Spleen (tissue), 11 donors: ENCODE data around the gene CENPP. TPM values are rescaled to one million over a fixed set of nuclear protein-coding genes. Genes with fewer than 3 reads are reported as not detected.

ENCODE experiments used
- DNase-seq: peaks from one replicate; pipeline ENCODE4 v3.0.0-alpha.2; 2020
- H3K27ac ChIP-seq, 8 donors: fragments of 200-600 bp; sonication (generic) in 7 of 8; 1 replicate in 4 of 8; 2 replicates in 4 of 8; pipeline versions ENCODE4 v1.5.0 to v1.8.0; 2016 to 2021; ENCODE audit warnings: inconsistent platforms in 4 of 8, mild to moderate bottlenecking in 4 of 8, moderate library complexity in 1 of 8
- H3K27me3 ChIP-seq, 7 donors: fragments of 200-600 bp; sonication (generic) in 6 of 7; replicated peaks in 1 of 7; 1 replicate in 4 of 7; 2 replicates in 3 of 7; pipeline versions ENCODE4 v1.5.0 to v1.8.0; 2016 to 2021; ENCODE audit warnings: inconsistent platforms in 3 of 7, mild to moderate bottlenecking in 1 of 7
- H3K36me3 ChIP-seq, 6 donors: fragments of 200-600 bp; sonication (generic) in 5 of 6; 1 replicate in 4 of 6; 2 replicates in 2 of 6; pipeline versions ENCODE4 v1.5.0 to v1.8.0; 2016 to 2021; ENCODE audit warnings: inconsistent platforms in 2 of 6
- H3K4me1 ChIP-seq, 6 donors: fragments of 200-600 bp; sonication (generic) in 5 of 6; 1 replicate in 3 of 6; 2 replicates in 3 of 6; pipeline versions ENCODE4 v1.5.0 to v1.8.0; 2016 to 2021; ENCODE audit warnings: inconsistent platforms in 3 of 6
- H3K4me3 ChIP-seq, 8 donors: fragments of 200-600 bp; sonication (generic) in 7 of 8; 1 replicate in 4 of 8; 2 replicates in 4 of 8; pipeline versions ENCODE4 v1.5.0 to v1.8.0; 2016 to 2021; ENCODE audit warnings: inconsistent platforms in 4 of 8, mild to moderate bottlenecking in 4 of 8, moderate library complexity in 2 of 8
- H3K9me3 ChIP-seq, 8 donors: fragments of 200-600 bp; sonication (generic) in 7 of 8; 1 replicate in 4 of 8; 2 replicates in 4 of 8; pipeline versions ENCODE4 v1.5.0 to v1.8.0; 2016 to 2021; ENCODE audit warnings: inconsistent platforms in 4 of 8
- POLR2A ChIP-seq, 3 donors: fragments of 450-650 bp; IDR thresholded peaks; one replicate each; pipeline ENCODE4 v1.5.1; 2017; ENCODE audit warnings: antibody characterized with exemption in 3 of 3, mild to moderate bottlenecking in 1 of 3
- POLR2AphosphoS5 ChIP-seq, 3 donors: sonication (generic); formaldehyde crosslinking; IDR thresholded peaks; one replicate each; pipeline ENCODE4 v1.5.1; 2017; ENCODE audit warnings: antibody characterized with exemption in 3 of 3
- WGBS, 5 donors: extraction: QIAGEN DNeasy Blood & Tissue Kit in 3 of 5; methylation state at CpG; one replicate each; pipeline versions ENCODE4 v1.1.5 to v1.1.7; 2013 to 2018; 5-methylcytosine and 5-hydroxymethylcytosine counted together
- intact Hi-C: fragments of 100-400 bp; cut with DNase I; formaldehyde crosslinking; loops from one replicate; pipeline ENCODE4 v1.15.0; 2023; ENCODE audit warnings: low total_unique reads
- polyA plus RNA-seq, 3 donors: library from polyadenylated mRNA; stranded (reverse); fragments of 200-250 nt; gene quantifications; one replicate each; pipeline ENCODE4 v1.2.1, GENCODE V29; 2013
- total RNA-seq, 7 donors: library from RNA; depleted of rRNA in 3 of 7; stranded (reverse); fragments of >200 nt in 3 of 7; fragmentation: NEBNext Ultra II Directional in 4 of 7; extraction: Animal tissue kit (Norgen Biotek cat#: 25700) in 4 of 7; gene quantifications; one replicate each; pipeline versions ENCODE4 v1.1.0 to v1.2.1, GENCODE V29; 2016 to 2021
- TF ChIP-seq, protein P1 (sequence below), 11 experiments: fragments of 200-600 bp in 7 of 11; fragments of 450-650 bp in 4 of 11; sonication (generic) in 4 of 11; IDR thresholded peaks in 8 of 11; conservative IDR thresholded peaks in 3 of 11; 1 replicate in 7 of 11; 2 replicates in 4 of 11; pipeline versions ENCODE4 v1.4.0 to v1.8.0; 2016 to 2021; ENCODE audit warnings: antibody characterized with exemption in 11 of 11, inconsistent platforms in 4 of 11, mild to moderate bottlenecking in 1 of 11
- donor health status: healthy with polysubstance abuse.
- donor health status: DM: no; HTN: no; CAD: no; lungs with moderate emphysema.
- donor health status: DM: no; HTN: no; CAD: no.
- donor health status: Bipolar disorder and iron deficiency.
- donor health status: healthy.
- donor health status: DM: no; HTN: no; CAD: no.
- donor health status: DM: yes; HTN: yes; CAD: no.

Gene CENPP
- total and polyA plus RNA-seq, 10 donors = 1.7 to 15.8 (median 6.2) TPM

DNA sequence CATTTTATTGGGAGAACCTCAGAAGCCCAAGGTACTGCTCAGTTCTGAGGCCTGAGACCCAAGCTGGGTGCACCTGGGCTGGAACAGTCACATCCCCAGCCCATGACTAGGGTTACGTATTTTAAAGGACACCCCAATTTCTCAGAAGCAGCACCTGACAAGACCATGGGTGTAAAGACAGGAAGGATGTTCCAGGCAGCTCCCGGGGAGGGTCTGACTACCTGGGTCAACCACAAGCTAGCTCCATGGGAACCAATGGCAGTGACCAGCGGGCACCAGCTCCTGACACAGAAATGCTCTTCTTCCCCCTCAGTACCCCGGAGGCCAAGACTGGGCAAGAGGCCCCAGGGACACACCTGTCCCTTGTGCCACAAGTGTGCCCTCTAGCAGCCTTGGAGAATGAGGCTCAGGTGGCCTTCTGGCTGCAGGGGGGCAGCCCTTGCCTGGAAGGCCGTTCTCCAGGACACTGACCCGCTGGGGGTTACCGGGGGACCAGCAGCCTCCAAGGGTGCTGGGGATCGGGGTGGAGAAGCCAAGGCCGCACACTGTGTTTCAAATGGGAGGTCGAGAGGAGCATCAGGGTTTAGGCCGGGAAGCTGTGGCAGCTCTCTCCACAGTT is 291.6 kb downstream of the CENPP start:
- DNase-seq = no peak
- H3K4me1 ChIP-seq = no peaks in the 10 kb centered on the region
- peaks cover 3 to 100% (median 66%) of the 10 kb centered on the region in 6 donors for H3K36me3 ChIP-seq
- WGBS, 5 donors = 91 to 94% (median 92%) methylated on average over 9 to 11 of the region's 11 CpGs
- TF ChIP-seq, protein P1, sequence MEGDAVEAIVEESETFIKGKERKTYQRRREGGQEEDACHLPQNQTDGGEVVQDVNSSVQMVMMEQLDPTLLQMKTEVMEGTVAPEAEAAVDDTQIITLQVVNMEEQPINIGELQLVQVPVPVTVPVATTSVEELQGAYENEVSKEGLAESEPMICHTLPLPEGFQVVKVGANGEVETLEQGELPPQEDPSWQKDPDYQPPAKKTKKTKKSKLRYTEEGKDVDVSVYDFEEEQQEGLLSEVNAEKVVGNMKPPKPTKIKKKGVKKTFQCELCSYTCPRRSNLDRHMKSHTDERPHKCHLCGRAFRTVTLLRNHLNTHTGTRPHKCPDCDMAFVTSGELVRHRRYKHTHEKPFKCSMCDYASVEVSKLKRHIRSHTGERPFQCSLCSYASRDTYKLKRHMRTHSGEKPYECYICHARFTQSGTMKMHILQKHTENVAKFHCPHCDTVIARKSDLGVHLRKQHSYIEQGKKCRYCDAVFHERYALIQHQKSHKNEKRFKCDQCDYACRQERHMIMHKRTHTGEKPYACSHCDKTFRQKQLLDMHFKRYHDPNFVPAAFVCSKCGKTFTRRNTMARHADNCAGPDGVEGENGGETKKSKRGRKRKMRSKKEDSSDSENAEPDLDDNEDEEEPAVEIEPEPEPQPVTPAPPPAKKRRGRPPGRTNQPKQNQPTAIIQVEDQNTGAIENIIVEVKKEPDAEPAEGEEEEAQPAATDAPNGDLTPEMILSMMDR (IDR thresholded peaks at IDR 0.05 in 8 of 11, conservative IDR thresholded peaks at IDR 0.05 in 3 of 11) = no peak
- TF ChIP-seq POLR2AphosphoS5 (IDR thresholded peaks at IDR 0.05) (peak in 1 of 3 donors; percentile 27), POLR2A (IDR thresholded peaks at IDR 0.05) (no peak)
- intact Hi-C loops = no loop called here
- no peaks in the 10 kb centered on the region for H3K27me3 ChIP-seq
- peak overlapping the region in 5 of 8 donors; percentile 22 to 71 (median 60) for H3K27ac ChIP-seq
- H3K9me3 ChIP-seq = no peaks in the 10 kb centered on the region
- no peak overlapping the region for H3K4me3 ChIP-seq

DNA sequence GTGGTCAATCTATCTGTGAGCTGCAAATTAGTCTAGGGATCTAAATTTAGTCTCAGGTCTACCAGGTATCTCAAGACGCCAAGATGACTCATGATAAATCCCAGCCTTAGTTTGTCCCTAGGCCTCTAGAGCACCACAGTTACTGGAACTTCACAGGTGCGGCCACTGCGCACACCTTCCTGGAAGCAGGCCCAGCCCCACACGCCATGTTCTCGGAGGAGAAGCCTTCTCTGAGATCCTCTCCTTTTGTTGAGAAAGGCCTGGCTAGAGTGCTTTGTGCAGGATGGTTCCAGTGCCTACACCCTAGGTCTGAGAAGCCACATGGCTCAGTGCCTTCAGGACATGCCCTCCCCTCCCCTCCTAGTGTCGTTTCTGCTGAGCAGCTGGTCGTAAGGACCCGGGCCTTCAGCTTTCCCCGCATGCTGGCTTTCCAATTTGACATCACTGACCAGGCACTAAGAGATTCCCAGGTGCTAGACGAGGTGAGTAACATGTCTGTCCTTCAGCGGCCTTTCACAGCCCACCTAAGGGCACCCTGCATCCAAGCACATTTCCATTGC is 292.3 kb downstream of the CENPP start:
- WGBS, 5 donors = 90 to 94% (median 92%) methylated on average over 10 to 11 of the region's 11 CpGs
- H3K27me3 ChIP-seq = no peaks in the 10 kb centered on the region
- no peak for DNase-seq
- intact Hi-C loops = no loop called here
- TF ChIP-seq POLR2AphosphoS5 (IDR thresholded peaks at IDR 0.05) = no peak
- TF ChIP-seq, protein P1 (IDR thresholded peaks at IDR 0.05 in 8 of 11, conservative IDR thresholded peaks at IDR 0.05 in 3 of 11) = no peak
- TF ChIP-seq POLR2A (IDR thresholded peaks at IDR 0.05) = no peak
- peaks cover 3 to 100% (median 59%) of the 10 kb centered on the region in 6 donors for H3K36me3 ChIP-seq
- H3K4me1 ChIP-seq = no peaks in the 10 kb centered on the region
- H3K4me3 ChIP-seq = no peak overlapping the region
- H3K9me3 ChIP-seq = no peaks in the 10 kb centered on the region
- H3K27ac ChIP-seq = no peak overlapping the region

DNA sequence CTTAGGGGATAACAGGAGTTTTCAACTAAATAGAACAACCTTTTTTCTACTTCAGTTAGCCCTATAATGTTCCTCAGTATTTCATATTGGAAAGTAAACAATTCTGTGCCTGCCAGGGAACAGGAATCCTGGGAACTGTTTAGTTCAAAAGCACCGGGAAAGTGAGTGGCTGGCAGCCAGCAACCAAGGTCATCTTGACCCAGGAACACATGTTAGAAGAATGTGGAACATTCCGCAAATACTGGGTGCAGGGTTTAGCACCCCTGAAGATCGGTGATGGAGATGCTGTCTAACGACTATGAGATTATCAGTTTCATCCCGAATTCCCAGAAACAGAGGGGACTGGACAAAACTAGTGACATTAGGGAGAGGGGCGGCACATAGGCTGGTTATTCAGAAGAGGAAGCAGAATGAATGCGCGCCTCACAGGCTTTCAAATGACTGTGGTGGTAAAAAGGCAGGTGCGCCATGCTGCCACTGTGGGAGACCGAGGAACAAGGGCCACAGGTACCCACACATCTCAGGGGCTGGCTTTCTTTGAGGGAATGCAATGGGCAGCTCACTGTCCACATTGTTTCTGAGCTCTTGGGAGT is 293.0 kb downstream of the CENPP start:
- 87 to 92% (median 91%) methylated on average over 10 of the region's 10 CpGs for WGBS, 5 donors
- Histone ChIP-seq H3K9me3 (no peaks in the 10 kb centered on the region), H3K27ac (no peak overlapping the region), H3K36me3 (peaks cover 3 to 100% (median 54%) of the 10 kb centered on the region in 6 donors), H3K4me3 (no peak overlapping the region), H3K4me1 (no peaks in the 10 kb centered on the region), H3K27me3 (no peaks in the 10 kb centered on the region)
- intact Hi-C loops = no loop called here
- no peak for TF ChIP-seq POLR2AphosphoS5 (IDR thresholded peaks at IDR 0.05)
- TF ChIP-seq, protein P1 (IDR thresholded peaks at IDR 0.05 in 8 of 11, conservative IDR thresholded peaks at IDR 0.05 in 3 of 11) = no peak
- TF ChIP-seq POLR2A (IDR thresholded peaks at IDR 0.05) = no peak
- no peak for DNase-seq

DNA sequence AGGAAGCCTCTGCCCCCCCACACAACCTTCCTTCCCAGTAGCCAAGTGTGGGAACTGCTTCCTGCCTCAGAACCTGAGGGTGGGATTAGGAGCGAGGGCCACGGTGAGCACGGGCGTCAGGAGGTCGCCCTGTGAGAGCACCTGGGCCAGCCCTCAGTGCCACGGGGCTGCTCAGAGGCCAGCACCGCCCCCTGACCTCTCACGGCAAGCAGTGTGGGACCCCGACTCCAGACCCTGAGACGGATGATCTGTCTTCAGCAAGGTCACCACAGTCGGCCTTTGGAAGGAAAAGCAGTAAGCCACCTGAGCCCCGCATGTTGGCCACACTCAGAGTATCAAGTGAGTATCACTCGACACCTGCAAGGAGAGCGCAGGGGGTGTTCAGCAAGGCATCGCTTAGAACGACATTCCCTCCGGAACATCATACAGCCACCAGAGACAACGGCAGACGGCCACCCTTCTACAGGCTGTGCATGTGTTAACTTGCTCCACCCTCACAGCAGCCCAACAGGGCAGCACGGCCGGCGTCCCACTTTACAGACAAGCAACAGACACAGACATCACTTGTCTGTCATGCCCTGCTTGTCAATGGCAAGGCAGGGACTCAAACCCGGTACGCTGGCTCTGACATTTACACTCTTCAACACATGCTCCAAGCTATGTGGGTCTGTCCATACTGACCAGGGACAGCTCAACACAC is 294.0 kb downstream of the CENPP start:
- no peak for TF ChIP-seq POLR2A (IDR thresholded peaks at IDR 0.05)
- TF ChIP-seq POLR2AphosphoS5 (IDR thresholded peaks at IDR 0.05) = peak in 1 of 3 donors; percentile 32
- intact Hi-C loops = no loop called here
- DNase-seq = no peak

More for the DNA sequence above, 294.0 kb downstream of the CENPP start:
- Histone ChIP-seq H3K4me1 (no peaks in the 10 kb centered on the region), H3K36me3 (peaks cover 3 to 100% (median 53%) of the 10 kb centered on the region in 6 donors), H3K27me3 (no peaks in the 10 kb centered on the region), H3K27ac (no peak overlapping the region), H3K9me3 (no peaks in the 10 kb centered on the region), H3K4me3 (no peak overlapping the region)
- 83 to 97% (median 92%) methylated on average over 19 to 24 of the region's 24 CpGs for WGBS, 5 donors
